Ishikawa (cell line): ENCODE data around the gene INHBC.

ENCODE experiments used
- CEBPB ChIP-seq: IDR thresholded peaks from 2 replicates; pipeline ENCODE4 v1.6.1; 2012
- CREB1 ChIP-seq: IDR thresholded peaks from 2 replicates; pipeline ENCODE4 v1.6.1; 2012; ENCODE audit warnings: low read depth
- EGR1 ChIP-seq: IDR thresholded peaks from 2 replicates; pipeline ENCODE4 v1.6.1; 2012
- EP300 ChIP-seq: IDR thresholded peaks from 2 replicates; pipeline ENCODE4 v1.6.1; 2012; ENCODE audit warnings: borderline replicate concordance
- FOXM1 ChIP-seq: IDR thresholded peaks from 2 replicates; pipeline ENCODE4 v1.6.1; 2012; ENCODE audit warnings: low read depth, borderline replicate concordance
- MAX ChIP-seq: IDR thresholded peaks from 2 replicates; pipeline ENCODE4 v1.6.1; 2012
- NFIC ChIP-seq: IDR thresholded peaks from 2 replicates; pipeline ENCODE4 v1.6.1; 2012
- RAD21 ChIP-seq: IDR thresholded peaks from 2 replicates; pipeline ENCODE4 v1.6.1; 2012; ENCODE audit warnings: low read depth
- REST ChIP-seq: IDR thresholded peaks from 2 replicates; pipeline ENCODE4 v1.6.1; 2012; ENCODE audit warnings: low read depth, mild to moderate bottlenecking
- TAF1 ChIP-seq: IDR thresholded peaks from 2 replicates; pipeline ENCODE4 v1.6.1; 2012; ENCODE audit warnings: low read depth, mild to moderate bottlenecking
- TCF12 ChIP-seq: IDR thresholded peaks from 2 replicates; pipeline ENCODE4 v1.6.1; 2012; ENCODE audit warnings: low read depth
- TEAD4 ChIP-seq: IDR thresholded peaks from 2 replicates; pipeline ENCODE4 v1.6.1; 2012
- USF1 ChIP-seq: IDR thresholded peaks from 2 replicates; pipeline ENCODE4 v1.6.1; 2012
- YY1 ChIP-seq: IDR thresholded peaks from 2 replicates; pipeline ENCODE4 v1.6.1; 2012; ENCODE audit warnings: low read depth
- ZBTB7A ChIP-seq: IDR thresholded peaks from 2 replicates; pipeline ENCODE4 v1.6.1; 2012; ENCODE audit warnings: low read depth

The INHBC gene

GRCh38 chr12:57498132-57498502 is 63.5 kb downstream of the INHBC start:
- no peak for TF ChIP-seq REST
- TF ChIP-seq TAF1, result no peak
- no peak for TF ChIP-seq EGR1
- TF ChIP-seq TEAD4, result no peak
- no peak for TF ChIP-seq USF1
- no peak for TF ChIP-seq FOXM1
- TF ChIP-seq EP300, result no peak
- TF ChIP-seq CREB1, result no peak
- no peak for TF ChIP-seq ZBTB7A
- TF ChIP-seq YY1, result no peak
- TF ChIP-seq TCF12, result no peak
- no peak for TF ChIP-seq CEBPB
- no peak for TF ChIP-seq NFIC
- TF ChIP-seq RAD21, result no peak
- TF ChIP-seq MAX, result no peak

- TF ChIP-seq EP300 (no peak), USF1 (no peak), NFIC (no peak), TCF12 (no peak), TEAD4 (no peak), EGR1 (no peak), RAD21 (no peak), CEBPB (no peak), TAF1 (no peak), ZBTB7A (no peak), CREB1 (no peak), YY1 (no peak), MAX (no peak), REST (no peak), FOXM1 (no peak)
Observed at GRCh38 chr12:57498571-57498970, 64.0 kb downstream of the INHBC start.

- no peak for TF ChIP-seq MAX
Observed at GRCh38 chr12:57500213-57500612, 65.6 kb downstream of the INHBC start.
